Activated T-cell treated with anti-CD3 and anti-CD28 coated beads, Interleukin-2, amount 50 U/mL, for 24 hours (primary cell): ENCODE measurements around the gene EYS.

ENCODE experiments used
- DNase-seq: peaks from one replicate; pipeline ENCODE4 v3.0.0-alpha.2; 2020
- H3K27ac Mint-ChIP-seq: 2 replicates; pipeline ENCODE4 v1.8.0; 2020; ENCODE audit warnings: mild to moderate bottlenecking, mixed read lengths
- H3K27me3 Mint-ChIP-seq: 2 replicates; pipeline ENCODE4 v1.8.0; 2020; ENCODE audit warnings: mixed read lengths
- H3K36me3 Mint-ChIP-seq: 2 replicates; pipeline ENCODE4 v1.8.0; 2020; ENCODE audit warnings: low read depth, mixed read lengths
- H3K4me1 Mint-ChIP-seq: 2 replicates; pipeline ENCODE4 v1.8.0; 2020; ENCODE audit warnings: low read depth, mixed read lengths
- H3K4me3 Mint-ChIP-seq: 2 replicates; pipeline ENCODE4 v1.8.0; 2020; ENCODE audit warnings: mild to moderate bottlenecking, moderate library complexity, mixed read lengths
- H3K9me3 Mint-ChIP-seq: 2 replicates; pipeline ENCODE4 v1.8.0; 2020; ENCODE audit warnings: mixed read lengths

EYS gene

DNA sequence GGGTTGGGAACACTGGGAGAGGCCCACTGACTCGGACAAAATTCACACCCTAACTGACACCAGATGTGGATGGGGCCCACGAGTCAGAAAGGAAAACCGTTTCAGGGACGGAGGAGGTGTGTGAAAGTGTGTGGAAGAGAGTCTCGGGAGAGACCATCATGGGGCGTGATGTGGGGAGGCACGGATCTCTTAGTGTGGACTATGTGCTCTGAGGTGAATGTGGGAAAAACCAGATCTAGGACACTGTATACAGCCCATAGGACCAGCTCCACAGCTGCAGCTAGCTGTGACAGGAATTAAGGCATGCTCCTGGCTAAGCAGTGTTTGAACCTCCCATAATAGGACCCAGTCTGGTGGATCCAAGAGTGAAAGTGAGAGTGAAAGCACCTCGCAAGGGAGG lies 1380.1 kb downstream of the EYS start:
- Mint-ChIP-seq H3K4me1 (no peaks in the 10 kb centered on the region), H3K9me3 (peaks cover 6% of the 10 kb centered on the region)

DNA sequence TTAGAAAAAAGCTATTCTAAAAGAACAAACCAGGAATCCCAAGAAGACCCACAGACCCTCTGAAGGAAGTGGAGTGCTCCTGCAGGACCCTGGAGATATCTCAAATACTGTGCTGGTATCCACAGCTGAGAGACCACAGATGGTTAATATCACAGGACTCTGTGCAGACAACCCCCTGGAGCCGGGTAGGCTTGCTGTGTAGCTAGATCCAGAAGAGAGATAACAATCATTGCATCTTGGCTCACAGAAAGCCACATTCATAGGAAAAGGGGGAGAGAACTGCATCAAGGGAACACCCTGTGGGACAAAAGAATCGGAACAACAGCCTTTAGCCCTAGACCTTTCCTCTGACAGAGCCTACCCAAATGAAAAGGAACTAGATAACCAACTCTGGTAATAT lies 1381.9 kb downstream of the EYS start:
- H3K36me3 Mint-ChIP-seq: no peaks in the 10 kb centered on the region
- no peaks in the 10 kb centered on the region for H3K27me3 Mint-ChIP-seq
- peaks cover 4% of the 10 kb centered on the region for H3K9me3 Mint-ChIP-seq
- DNase-seq: no peak
- H3K27ac Mint-ChIP-seq: no peak overlapping the region
- no peaks in the 10 kb centered on the region for H3K4me1 Mint-ChIP-seq
- no peak overlapping the region for H3K4me3 Mint-ChIP-seq

More for the DNA sequence above, 1380.1 kb downstream of the EYS start:
- Mint-ChIP-seq H3K27me3 (no peaks in the 10 kb centered on the region), H3K27ac (no peak overlapping the region), H3K4me3 (no peak overlapping the region), H3K36me3 (no peaks in the 10 kb centered on the region)
- DNase-seq: no peak

DNA sequence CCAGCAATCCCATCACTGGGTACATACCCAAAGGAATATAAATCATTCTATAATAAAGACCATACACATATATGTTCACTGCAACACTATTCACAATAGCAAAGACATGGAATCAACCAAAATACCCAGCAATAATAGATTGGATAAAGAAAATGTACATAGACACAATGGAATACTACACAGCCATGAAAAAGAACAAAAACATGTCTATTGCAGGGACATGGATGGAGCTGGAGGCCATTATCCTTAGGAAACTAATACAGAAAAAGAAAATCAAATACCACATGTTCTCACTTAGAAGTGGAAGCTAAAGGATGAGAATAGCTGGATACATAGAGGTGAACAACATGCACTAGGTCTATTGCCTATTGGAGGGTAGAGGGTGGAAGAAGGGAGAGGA lies 1396.8 kb downstream of the EYS start:
- no peaks in the 10 kb centered on the region for H3K4me1 Mint-ChIP-seq
- no peaks in the 10 kb centered on the region for H3K27me3 Mint-ChIP-seq
- H3K27ac Mint-ChIP-seq: no peak overlapping the region
- H3K9me3 Mint-ChIP-seq: peaks cover 22% of the 10 kb centered on the region
- no peak for DNase-seq
- H3K4me3 Mint-ChIP-seq: no peak overlapping the region
- no peaks in the 10 kb centered on the region for H3K36me3 Mint-ChIP-seq

DNA sequence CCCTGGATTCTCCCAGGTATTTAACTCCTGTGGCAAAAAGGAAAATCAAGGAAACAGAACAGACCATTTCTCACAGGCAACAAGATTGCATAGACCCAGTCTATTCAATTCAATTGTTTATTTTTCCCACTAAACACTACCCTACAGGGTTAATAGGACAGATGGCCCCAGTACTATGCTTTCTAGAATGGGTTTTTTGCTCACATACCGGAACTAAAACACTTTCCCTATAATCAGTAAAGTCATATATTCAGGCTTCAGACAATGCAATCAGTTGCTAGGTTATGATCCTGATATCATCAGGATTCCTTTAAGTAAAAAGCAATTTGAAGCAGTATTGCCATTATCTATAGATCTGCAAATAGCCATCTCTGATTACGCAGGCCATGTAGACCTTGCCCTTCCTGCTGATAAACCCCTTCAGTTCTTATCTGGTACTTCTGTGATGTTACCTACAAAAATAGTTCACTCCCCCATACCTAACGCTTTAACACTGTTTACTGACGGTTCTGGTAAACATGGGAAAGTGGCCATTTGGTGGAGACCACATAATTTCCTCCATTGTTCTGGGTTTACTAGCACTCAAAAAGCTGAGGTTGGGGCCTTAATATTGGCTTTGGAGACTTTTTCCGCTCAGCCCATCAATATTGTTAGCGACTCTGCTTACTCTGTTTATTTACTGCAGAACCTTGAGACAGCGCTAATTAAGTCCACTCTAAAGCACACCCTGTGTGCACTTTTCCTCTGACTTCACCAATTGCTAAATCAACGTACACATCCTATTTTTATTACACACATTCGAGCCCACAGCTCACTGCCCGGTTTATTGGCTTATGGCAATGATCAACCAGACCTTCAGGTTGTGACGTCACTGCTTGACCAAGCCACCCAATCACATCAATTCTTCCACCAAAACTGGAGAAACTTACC lies 1405.5 kb downstream of the EYS start:
- Mint-ChIP-seq H3K27ac (no peak overlapping the region), H3K4me3 (no peak overlapping the region), H3K4me1 (no peaks in the 10 kb centered on the region), H3K9me3 (peaks cover 20% of the 10 kb centered on the region), H3K27me3 (no peaks in the 10 kb centered on the region), H3K36me3 (no peaks in the 10 kb centered on the region)
- DNase-seq: no peak

DNA sequence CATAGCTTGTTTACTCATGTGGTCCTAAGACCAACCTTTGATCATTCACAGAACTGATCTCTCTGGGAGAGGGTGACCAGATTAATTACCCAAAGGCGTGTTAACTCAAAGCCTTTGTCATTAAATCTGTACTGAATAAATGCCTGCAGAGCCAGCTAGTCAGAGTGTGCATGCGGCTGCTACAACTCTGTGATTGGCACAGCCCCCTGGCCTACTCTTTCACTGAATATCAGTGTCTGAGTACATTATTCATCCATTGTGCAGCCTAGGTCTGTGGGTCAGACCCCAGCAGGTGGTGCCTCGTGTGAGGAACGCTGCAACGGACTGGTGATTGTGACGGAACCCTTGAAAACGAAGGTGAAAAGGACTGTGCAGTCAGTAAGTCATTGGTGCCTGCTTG lies 1407.8 kb downstream of the EYS start:
- H3K27ac Mint-ChIP-seq: no peak overlapping the region
- no peaks in the 10 kb centered on the region for H3K4me1 Mint-ChIP-seq
- peaks cover 18% of the 10 kb centered on the region for H3K9me3 Mint-ChIP-seq
- no peak for DNase-seq
- no peaks in the 10 kb centered on the region for H3K27me3 Mint-ChIP-seq
- H3K36me3 Mint-ChIP-seq: no peaks in the 10 kb centered on the region
- H3K4me3 Mint-ChIP-seq: no peak overlapping the region

DNA sequence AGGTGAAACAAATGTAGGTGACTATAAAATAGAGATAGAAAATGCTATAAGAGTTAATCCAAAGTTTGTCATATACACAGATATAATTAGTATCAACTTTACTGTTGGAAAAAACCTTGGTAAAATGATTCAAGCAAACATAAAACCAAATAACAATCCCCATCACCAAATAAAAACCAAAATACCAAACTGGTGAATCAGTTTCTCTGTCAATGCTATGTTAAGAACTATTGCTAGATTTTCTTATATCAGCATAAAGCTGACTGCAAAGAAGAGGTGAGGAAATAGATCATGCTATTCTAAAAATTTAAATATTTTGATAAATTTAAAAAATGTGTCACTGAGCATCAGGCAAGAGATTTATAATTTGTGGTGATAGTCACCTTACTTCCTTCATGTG lies 1413.0 kb downstream of the EYS start:
- no peak overlapping the region for H3K4me3 Mint-ChIP-seq
- peaks cover 5% of the 10 kb centered on the region for H3K9me3 Mint-ChIP-seq
- H3K4me1 Mint-ChIP-seq: no peaks in the 10 kb centered on the region
- H3K27ac Mint-ChIP-seq: no peak overlapping the region
- H3K36me3 Mint-ChIP-seq: no peaks in the 10 kb centered on the region
- DNase-seq: no peak
- H3K27me3 Mint-ChIP-seq: no peaks in the 10 kb centered on the region

DNA sequence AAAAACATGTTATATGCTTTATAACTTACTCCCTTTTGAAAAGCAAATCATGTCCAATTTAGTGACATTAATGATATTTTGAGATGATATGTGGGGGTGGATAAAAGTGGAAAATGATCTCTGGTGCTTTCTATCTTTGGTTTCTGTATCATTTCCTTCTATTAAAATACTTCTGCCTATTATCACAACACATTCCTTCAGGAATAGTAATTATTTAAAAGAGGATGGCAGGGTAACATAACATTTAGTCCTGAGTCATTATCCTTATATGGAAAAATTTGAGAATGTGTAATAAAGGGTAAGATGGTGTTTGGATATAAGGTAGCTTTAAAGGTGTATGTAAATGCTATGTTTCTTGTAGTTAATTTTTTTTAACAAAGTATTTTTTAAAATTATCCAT lies 1413.7 kb downstream of the EYS start:
- Mint-ChIP-seq H3K27me3 (no peaks in the 10 kb centered on the region), H3K36me3 (no peaks in the 10 kb centered on the region), H3K4me3 (no peak overlapping the region), H3K27ac (no peak overlapping the region), H3K9me3 (peaks cover 5% of the 10 kb centered on the region), H3K4me1 (no peaks in the 10 kb centered on the region)
- DNase-seq: no peak

DNA sequence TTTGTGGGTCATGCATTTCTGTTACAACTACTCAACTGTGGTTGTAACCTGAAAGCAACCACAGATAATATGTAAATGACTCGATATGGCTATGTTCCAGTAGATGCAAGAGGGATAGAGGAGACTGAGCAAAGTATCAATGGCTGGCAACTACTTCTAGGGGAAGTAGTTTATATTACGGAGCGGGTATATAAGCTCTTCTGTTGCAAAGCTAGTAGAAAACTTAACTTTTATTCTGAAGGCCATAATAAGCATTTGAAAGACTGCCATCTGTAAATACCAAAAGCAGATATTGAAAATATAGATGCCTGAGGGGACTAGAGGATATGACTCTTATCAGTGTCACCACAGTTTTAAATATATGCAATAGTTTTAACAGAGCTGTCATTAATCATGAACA lies 1416.2 kb downstream of the EYS start:
- H3K36me3 Mint-ChIP-seq: no peaks in the 10 kb centered on the region
- no peaks in the 10 kb centered on the region for H3K27me3 Mint-ChIP-seq
- H3K4me3 Mint-ChIP-seq: no peak overlapping the region
- H3K4me1 Mint-ChIP-seq: no peaks in the 10 kb centered on the region
- no peak overlapping the region for H3K27ac Mint-ChIP-seq
- peaks cover 3% of the 10 kb centered on the region for H3K9me3 Mint-ChIP-seq
- no peak for DNase-seq

DNA sequence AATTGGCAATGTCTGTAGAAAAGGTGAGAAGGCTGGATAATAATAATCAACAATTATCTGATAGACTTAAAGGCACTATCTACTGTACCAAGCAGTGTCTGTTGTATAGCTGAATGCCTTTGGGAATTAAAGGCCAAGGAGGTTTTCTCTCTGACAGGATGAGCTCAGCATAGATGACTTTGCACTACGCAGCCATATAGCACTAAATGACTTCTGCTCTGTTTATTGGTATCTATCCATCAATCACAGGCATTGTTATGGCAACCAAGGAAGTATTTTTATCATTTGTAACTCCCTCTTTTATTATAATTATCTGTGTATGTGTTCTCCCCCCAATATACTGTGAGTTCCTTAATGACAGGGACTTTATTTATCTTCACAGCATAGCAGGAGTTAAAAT lies 1417.1 kb downstream of the EYS start:
- Mint-ChIP-seq H3K36me3 (no peaks in the 10 kb centered on the region), H3K27ac (no peak overlapping the region), H3K9me3 (peaks cover 3% of the 10 kb centered on the region), H3K4me1 (no peaks in the 10 kb centered on the region), H3K27me3 (no peaks in the 10 kb centered on the region), H3K4me3 (no peak overlapping the region)
- no peak for DNase-seq

DNA sequence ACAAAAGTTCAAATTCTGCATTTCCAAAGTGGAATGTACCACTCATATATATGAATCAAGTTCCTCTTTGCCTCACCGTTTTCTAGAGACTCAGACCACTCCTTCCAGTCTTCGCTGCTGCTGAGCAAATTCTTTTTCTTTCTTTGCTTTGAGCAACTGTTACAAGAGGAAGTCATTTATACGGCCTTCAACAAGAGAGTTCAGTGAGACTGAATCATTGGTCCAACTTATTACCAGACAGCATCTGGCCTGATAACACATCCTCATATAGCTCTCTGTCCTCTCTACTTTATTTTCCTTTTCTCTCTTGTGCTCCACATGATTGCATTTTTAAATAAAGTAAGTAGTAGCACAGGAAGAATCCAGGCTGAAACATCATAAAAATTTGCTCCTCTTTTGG lies 1418.7 kb downstream of the EYS start:
- DNase-seq: no peak
- no peaks in the 10 kb centered on the region for H3K27me3 Mint-ChIP-seq
- peaks cover 6% of the 10 kb centered on the region for H3K9me3 Mint-ChIP-seq
- H3K36me3 Mint-ChIP-seq: no peaks in the 10 kb centered on the region
- no peaks in the 10 kb centered on the region for H3K4me1 Mint-ChIP-seq
- no peak overlapping the region for H3K4me3 Mint-ChIP-seq
- H3K27ac Mint-ChIP-seq: no peak overlapping the region

DNA sequence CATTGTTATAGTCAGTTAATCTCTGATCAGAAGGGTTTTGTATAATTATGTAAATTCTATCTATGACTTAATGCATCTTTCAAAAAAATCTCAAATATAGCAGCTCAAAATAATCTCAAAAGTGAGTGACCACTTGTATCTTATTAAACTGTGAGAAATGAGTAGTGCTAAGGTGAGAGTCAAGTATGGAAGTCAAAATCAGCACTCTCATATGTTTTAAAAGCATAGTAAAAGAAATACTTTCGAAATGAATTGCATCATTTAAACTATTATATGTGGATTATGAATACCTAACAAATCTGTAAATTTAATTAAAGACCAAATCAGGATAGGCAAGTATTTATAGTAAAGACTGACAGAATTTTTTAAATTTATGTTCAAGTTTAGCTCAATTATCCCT lies 1425.9 kb downstream of the EYS start:
- no peaks in the 10 kb centered on the region for H3K27me3 Mint-ChIP-seq
- no peaks in the 10 kb centered on the region for H3K4me1 Mint-ChIP-seq
- H3K9me3 Mint-ChIP-seq: peaks cover 5% of the 10 kb centered on the region
- no peaks in the 10 kb centered on the region for H3K36me3 Mint-ChIP-seq
- no peak overlapping the region for H3K27ac Mint-ChIP-seq
- H3K4me3 Mint-ChIP-seq: no peak overlapping the region
- no peak for DNase-seq

DNA sequence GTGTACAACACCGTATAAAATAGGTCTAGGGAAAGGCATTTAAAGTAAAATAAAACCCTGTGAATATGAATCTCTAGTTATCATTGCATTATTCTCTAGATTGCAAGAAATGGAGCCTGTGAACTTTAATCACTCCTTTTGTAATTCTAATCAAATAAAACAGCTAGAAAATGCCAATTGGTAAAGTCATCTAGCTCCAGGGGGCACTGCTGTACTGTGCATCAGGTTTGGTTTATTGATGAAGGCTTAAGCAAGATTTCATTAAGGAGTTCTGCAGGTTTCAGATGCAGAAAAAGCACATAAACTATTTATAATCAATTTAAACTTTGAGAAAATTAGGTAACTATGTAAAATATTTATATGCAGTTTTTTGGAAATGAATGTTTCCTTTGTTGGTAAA lies 1426.5 kb downstream of the EYS start:
- H3K4me3 Mint-ChIP-seq: no peak overlapping the region
- no peaks in the 10 kb centered on the region for H3K36me3 Mint-ChIP-seq
- no peak overlapping the region for H3K27ac Mint-ChIP-seq
- H3K4me1 Mint-ChIP-seq: no peaks in the 10 kb centered on the region
- no peak for DNase-seq
- peaks cover 6% of the 10 kb centered on the region for H3K9me3 Mint-ChIP-seq
- H3K27me3 Mint-ChIP-seq: no peaks in the 10 kb centered on the region

DNA sequence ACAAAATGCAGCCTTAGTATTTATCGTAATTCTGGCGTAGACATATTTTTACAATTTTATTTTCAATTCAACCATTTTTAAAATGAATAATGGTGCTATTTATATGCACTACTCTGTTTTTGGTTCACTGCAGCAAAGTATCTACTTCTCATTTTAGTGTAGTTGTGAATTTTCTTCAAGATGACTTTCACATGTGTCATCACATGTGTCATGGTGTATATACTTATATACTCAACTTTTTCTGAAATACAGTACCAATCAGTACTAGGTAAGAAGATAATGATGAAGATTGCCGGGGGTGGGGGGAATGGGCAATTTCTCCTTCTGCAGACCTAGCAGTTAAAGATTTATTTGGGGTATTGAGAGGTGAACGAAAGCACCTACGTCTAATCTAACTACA lies 1436.9 kb downstream of the EYS start:
- Mint-ChIP-seq H3K27ac (no peak overlapping the region), H3K9me3 (peaks cover 3% of the 10 kb centered on the region)

DNA sequence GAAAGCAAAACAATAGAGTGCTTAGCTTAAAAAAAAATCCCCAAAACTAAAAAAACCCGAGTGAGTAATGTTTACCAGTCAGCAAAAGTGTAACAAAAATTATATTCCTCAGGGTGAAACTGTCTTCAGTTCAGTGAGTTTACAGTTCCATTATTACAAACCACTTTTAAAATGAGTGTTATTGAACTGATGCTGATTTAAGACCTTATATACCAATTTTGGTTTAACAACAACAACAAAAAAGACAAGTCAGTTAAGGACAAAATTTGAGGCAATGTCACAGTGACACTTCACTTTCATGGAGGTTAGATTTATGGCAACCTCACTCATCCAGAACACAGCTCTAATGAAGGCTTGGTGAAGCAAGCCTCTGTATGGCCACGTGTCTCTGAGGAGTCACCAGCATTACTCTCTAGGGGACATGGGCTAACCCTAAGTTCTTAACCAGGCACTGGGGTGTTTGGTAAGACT lies 1440.6 kb downstream of the EYS start:
- DNase-seq: no peak
- no peaks in the 10 kb centered on the region for H3K27me3 Mint-ChIP-seq
- no peak overlapping the region for H3K4me3 Mint-ChIP-seq
- H3K4me1 Mint-ChIP-seq: no peaks in the 10 kb centered on the region
- no peak overlapping the region for H3K27ac Mint-ChIP-seq
- peaks cover 2% of the 10 kb centered on the region for H3K9me3 Mint-ChIP-seq
- H3K36me3 Mint-ChIP-seq: no peaks in the 10 kb centered on the region

More for the DNA sequence above, 1436.9 kb downstream of the EYS start:
- no peaks in the 10 kb centered on the region for H3K4me1 Mint-ChIP-seq
- DNase-seq: no peak
- H3K36me3 Mint-ChIP-seq: no peaks in the 10 kb centered on the region
- no peak overlapping the region for H3K4me3 Mint-ChIP-seq
- H3K27me3 Mint-ChIP-seq: no peaks in the 10 kb centered on the region

DNA sequence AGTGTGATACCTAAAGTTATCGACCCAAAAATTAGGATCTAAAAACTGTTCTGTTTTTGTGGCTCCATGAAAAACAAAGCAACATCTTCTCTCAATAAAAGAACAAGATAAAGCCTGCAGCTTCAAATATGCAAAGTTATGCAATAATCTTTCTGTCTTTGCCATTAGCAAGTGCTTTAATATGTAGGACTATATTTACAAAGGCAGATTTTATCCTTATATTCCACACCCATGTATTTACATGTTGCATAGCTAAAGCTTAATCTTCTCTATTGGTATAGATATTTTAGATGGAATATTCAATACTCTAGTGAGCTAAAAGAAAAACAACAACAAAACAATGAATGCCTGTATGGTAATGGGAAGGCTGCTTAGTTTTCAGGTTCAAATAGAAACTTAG lies 1443.2 kb downstream of the EYS start:
- peaks cover 2% of the 10 kb centered on the region for H3K9me3 Mint-ChIP-seq

More for the DNA sequence above, 1443.2 kb downstream of the EYS start:
- no peaks in the 10 kb centered on the region for H3K27me3 Mint-ChIP-seq
- H3K4me1 Mint-ChIP-seq: no peaks in the 10 kb centered on the region
- no peak overlapping the region for H3K27ac Mint-ChIP-seq
- no peak overlapping the region for H3K4me3 Mint-ChIP-seq
- no peak for DNase-seq
- H3K36me3 Mint-ChIP-seq: no peaks in the 10 kb centered on the region
